BE2C (cell line): Measurements from ENCODE around the gene PRICKLE3. TPM values are rescaled to one million over a fixed set of nuclear protein-coding genes. Genes with fewer than 3 reads are reported as not detected.

Experiments used
- DNase-seq: peaks from one replicate; pipeline ENCODE4 v3.0.0-alpha.2; 2020
- H3K27me3 ChIP-seq: fragments of 250-450 bp; sonication (Bioruptor Pico); 2 replicates; pipeline ENCODE4 v1.5.1; 2020; ENCODE audit warnings: mild to moderate bottlenecking
- H3K36me3 ChIP-seq: fragments of 250-450 bp; sonication (Bioruptor Pico); 2 replicates; pipeline ENCODE4 v1.5.1; 2020; ENCODE audit warnings: mild to moderate bottlenecking
- H3K4me1 ChIP-seq: fragments of 250-450 bp; sonication (Bioruptor Pico); 2 replicates; pipeline ENCODE4 v1.5.1; 2020
- H3K4me3 ChIP-seq: 2 replicates; pipeline ENCODE4 v1.5.1; 2011; ENCODE audit warnings: low read depth, low read length
- H3K9me3 ChIP-seq: fragments of 250-450 bp; sonication (Bioruptor Pico); 2 replicates; pipeline ENCODE4 v1.5.1; 2020
- polyA plus RNA-seq: library from polyadenylated mRNA; unstranded; fragments of >200 nt; gene quantifications from one replicate; pipeline ENCODE4 v1.2.1, GENCODE V29; 2012; ENCODE audit warnings: low read depth, missing spikeins; ENCODE audit not compliant: insufficient read length, insufficient read depth
- TF ChIP-seq, protein P1 (sequence below): IDR thresholded peaks from 2 replicates; pipeline ENCODE4 v1.5.1; 2012; ENCODE audit warnings: mild to moderate bottlenecking, low read depth, low read length

The PRICKLE3 gene, protein sequence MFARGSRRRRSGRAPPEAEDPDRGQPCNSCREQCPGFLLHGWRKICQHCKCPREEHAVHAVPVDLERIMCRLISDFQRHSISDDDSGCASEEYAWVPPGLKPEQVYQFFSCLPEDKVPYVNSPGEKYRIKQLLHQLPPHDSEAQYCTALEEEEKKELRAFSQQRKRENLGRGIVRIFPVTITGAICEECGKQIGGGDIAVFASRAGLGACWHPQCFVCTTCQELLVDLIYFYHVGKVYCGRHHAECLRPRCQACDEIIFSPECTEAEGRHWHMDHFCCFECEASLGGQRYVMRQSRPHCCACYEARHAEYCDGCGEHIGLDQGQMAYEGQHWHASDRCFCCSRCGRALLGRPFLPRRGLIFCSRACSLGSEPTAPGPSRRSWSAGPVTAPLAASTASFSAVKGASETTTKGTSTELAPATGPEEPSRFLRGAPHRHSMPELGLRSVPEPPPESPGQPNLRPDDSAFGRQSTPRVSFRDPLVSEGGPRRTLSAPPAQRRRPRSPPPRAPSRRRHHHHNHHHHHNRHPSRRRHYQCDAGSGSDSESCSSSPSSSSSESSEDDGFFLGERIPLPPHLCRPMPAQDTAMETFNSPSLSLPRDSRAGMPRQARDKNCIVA
- polyA plus RNA-seq = not detected

DNA sequence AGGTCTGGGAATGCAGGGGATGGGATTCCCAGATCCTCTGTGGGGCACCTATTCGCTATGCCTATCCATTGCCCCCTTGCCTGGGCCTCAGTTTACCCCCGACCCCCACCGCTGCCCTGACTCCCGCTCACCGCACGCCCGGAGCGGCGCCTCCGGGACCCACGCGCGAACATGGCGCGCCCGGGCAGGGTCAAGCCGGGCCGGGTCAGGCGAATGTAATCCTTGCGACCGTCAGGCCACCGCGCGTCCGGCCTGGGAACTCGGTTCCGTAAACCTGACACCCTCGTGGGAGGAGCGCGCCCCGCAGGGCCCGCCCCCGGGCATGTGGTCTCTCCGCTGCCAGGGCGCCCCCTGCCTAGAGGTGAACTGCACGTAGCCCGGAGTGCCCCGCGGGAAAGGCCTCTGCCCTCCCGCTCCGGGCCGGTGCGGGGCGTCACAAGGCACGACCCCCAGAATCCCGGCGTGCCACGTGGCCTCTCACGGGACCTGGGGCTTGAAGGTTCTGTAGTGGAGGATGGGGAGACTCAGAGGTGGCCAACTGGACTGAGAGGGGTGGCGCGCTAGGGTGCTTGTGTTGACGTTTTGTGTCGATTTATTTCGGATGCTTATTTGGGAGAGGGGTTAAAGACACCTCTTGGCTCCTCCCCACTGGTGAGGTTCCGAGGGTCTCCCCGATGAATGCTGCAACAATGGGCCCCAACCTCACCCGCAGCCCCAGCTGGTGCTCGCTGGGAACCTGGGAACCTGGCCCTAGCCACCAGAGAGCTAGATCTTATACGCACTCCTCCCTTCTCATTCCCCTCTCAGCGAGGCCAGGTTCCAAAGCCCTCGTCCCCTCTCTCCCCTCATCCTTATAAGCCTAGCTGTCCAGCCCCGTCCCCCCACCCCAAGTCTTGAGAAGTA, at the start of gene PRICKLE3:
TSS of gene PRICKLE3 (minus strand) at position 249 of the 903 bp plus-strand sequence. CDS start at position 173, 76 bp downstream.
- Histone ChIP-seq H3K4me1 (no peaks in the 10 kb centered on the region; the same call in 1 of the 2 replicates), H3K27me3 (no peaks in the 10 kb centered on the region), H3K36me3 (no peaks in the 10 kb centered on the region), H3K9me3 (no peaks in the 10 kb centered on the region), H3K4me3 (no peak within 1 kb of the TSS)
- no peak for DNase-seq
- TF ChIP-seq, protein P1, sequence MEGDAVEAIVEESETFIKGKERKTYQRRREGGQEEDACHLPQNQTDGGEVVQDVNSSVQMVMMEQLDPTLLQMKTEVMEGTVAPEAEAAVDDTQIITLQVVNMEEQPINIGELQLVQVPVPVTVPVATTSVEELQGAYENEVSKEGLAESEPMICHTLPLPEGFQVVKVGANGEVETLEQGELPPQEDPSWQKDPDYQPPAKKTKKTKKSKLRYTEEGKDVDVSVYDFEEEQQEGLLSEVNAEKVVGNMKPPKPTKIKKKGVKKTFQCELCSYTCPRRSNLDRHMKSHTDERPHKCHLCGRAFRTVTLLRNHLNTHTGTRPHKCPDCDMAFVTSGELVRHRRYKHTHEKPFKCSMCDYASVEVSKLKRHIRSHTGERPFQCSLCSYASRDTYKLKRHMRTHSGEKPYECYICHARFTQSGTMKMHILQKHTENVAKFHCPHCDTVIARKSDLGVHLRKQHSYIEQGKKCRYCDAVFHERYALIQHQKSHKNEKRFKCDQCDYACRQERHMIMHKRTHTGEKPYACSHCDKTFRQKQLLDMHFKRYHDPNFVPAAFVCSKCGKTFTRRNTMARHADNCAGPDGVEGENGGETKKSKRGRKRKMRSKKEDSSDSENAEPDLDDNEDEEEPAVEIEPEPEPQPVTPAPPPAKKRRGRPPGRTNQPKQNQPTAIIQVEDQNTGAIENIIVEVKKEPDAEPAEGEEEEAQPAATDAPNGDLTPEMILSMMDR = no peak

DNA sequence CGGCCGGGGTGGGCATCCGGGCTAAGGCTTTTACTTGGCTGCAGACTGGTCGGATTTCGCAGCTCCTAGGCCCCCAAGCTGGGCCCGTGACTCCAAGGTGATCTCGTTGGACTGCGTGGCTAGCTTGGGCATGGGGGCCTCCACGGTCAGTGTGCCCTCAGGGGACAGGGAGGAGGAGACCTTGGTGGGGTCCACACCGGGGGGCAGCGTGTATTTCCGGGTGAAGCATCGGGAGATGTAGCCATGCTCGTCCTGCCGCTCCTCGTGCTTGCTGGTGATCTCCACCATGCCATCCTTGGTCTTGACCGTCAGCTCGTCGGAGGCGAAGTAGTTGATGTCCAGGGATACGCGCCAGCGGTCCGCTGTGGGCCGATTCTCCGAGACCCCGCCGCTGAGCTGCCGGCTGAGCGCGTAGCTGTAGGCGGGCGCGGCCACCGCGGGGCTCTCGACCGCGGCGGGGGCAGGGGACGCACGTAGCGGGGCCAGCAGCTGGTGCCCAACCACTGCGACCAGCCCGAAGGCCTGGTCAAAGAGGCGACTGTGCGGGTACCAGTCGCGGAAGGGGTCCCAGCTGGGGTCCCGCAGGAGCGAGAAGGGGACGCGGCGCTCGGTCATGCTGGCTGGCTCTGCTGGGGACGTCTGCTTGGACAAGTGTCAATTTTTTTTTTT, 47.8 kb upstream of the PRICKLE3 start:
- Histone ChIP-seq H3K27me3 (no peaks in the 10 kb centered on the region), H3K9me3 (no peaks in the 10 kb centered on the region), H3K4me3 (no peak overlapping the region), H3K4me1 (no peaks in the 10 kb centered on the region), H3K36me3 (no peaks in the 10 kb centered on the region)
- TF ChIP-seq, protein P1 = no peak
- DNase-seq = no peak

DNA sequence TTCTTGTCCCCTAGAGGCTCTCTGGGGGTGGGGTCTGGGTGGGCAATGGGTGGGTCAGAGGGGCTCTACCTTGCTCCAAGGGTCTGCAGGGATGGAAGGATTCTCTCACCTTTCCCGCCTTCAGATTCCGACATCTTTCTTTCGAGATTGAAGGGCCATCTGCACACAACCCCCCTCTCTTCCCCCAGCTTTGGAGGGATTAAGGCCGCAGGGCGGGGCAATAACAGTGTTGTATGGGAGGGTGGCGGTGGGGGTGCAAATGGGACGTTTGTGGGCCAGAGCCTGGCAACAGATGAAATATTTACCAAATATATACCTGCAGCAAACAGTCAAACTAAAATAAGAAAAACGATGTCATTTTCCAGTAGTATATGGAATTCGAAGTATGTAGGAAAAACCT, 47.0 kb upstream of the PRICKLE3 start, which contains the start of gene CACNA1F:
TSS of gene CACNA1F (minus strand) at position 165 of the 400 bp plus-strand sequence. CDS start at position 134, 31 bp downstream.
- H3K4me1 ChIP-seq = no peaks in the 10 kb centered on the region
- no peaks in the 10 kb centered on the region for H3K36me3 ChIP-seq

DNA sequence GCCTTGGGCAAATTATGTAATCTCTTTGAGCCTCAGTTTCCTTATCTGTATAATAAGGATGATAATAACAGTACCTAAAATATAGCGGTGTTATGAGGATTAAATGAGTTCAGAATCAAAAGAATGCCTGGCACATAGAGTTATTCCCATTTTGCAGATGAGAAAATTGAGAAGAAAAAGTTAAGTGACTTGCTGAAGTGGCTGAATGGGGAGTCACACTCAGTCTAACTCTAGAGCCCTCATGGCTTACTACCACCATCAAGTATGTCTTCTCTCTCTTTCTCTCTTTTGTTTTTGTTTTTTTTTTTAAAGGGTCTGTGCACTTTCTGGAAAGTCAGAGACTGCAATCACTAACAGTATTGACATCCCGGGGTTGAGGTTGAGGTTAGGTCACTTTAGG, 46.4 kb upstream of the PRICKLE3 start:
- no peaks in the 10 kb centered on the region for H3K36me3 ChIP-seq
- TF ChIP-seq, protein P1 = no peak
- no peaks in the 10 kb centered on the region for H3K4me1 ChIP-seq
- no peaks in the 10 kb centered on the region for H3K27me3 ChIP-seq
- no peaks in the 10 kb centered on the region for H3K9me3 ChIP-seq
- no peak for DNase-seq
- no peak overlapping the region for H3K4me3 ChIP-seq

More for the DNA sequence above, 47.0 kb upstream of the PRICKLE3 start, which contains the start of gene CACNA1F:
- TF ChIP-seq, protein P1 = no peak
- Histone ChIP-seq H3K27me3 (no peaks in the 10 kb centered on the region), H3K4me3 (no peak within 1 kb of the TSS), H3K9me3 (no peaks in the 10 kb centered on the region)
- no peak for DNase-seq

DNA sequence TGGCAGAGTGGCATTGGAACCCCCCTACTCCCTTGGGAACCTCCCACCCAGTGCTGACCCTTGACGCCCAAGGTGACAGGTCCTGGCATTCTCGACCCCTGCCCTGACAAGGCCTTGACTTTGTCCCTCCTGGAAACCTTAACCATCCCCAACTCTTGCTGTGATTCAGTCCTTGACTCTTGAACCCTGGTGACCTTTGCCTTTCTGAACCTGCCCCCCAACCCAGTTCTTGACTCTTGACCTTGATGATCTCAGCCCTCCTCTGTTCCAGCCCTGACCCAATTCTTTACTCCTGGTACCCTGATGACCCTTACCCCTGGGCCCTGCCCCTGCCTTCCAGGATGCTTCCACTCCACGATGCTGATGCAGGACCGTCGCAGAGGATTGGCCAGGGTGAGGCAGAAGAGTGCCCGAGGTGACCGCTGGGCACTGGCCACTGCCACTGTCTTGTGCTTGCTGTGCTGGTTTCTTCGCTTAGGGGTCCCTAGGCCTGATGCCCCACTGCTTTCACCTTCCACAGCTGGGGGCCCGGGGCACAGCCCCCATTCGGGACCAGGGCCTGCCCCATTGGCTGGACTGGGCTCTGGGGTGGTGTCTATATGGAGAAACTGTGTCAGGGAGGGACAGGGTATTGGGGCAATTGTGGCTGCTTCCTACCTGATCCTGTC, 45.3 kb upstream of the PRICKLE3 start:
- Histone ChIP-seq H3K4me1 (no peaks in the 10 kb centered on the region), H3K9me3 (no peaks in the 10 kb centered on the region), H3K4me3 (no peak overlapping the region), H3K36me3 (no peaks in the 10 kb centered on the region), H3K27me3 (no peaks in the 10 kb centered on the region)
- TF ChIP-seq, protein P1 = no peak
- no peak for DNase-seq
